ENCODE measurements around the gene CHCHD6. TPM values are rescaled to one million over a fixed set of nuclear protein-coding genes. Genes with fewer than 3 reads are reported as not detected.

The CHCHD6 gene
- total and polyA plus RNA-seq, 2 of the 4 experiments (the other 2 are of a cell fraction) = 18.8 to 28.9 TPM

DNA sequence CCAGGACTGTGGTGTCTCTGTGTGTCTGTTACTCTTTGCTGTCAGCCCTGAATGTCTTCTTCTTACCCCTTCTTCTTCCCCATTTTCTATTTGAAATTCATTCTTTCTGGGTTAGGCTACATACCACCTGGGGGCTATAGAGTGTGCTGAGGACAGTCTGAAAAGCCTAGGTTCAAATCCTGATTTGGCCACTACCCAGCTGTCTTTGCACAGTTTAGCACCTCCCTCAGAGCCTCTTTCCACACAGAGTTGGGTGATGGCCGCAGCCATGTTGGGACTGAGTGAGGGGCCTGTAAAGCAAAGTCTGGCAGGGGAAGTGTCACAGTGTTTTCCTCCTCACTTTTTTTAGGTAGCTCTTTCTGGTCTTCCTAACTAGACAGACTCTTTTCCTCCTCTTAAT is 113.7 kb downstream of the CHCHD6 start:
- WGBS, 2 experiments (ENCODE audit: extremely low coverage in 2 of 2, insufficient read length in 1 of 2) = no CpG with 5 or more reads among the region's 1 CpG

More for the DNA sequence above, 113.7 kb downstream of the CHCHD6 start:
- ATAC-seq (ENCODE audit: low read depth) (no peak), DNase-seq (no peak)
- Histone ChIP-seq H2BK120ac (ENCODE audit: low read depth, low read length) (no peak overlapping the region), H3K18ac (ENCODE audit: low read depth, low read length) (no peak overlapping the region), H3K4me1 (ENCODE audit: control insufficient read depth, insufficient read depth, low read length) (no peaks in the 10 kb centered on the region), H2AFZ (replicated peaks; ENCODE audit: low read length, poor library complexity) (no peak overlapping the region), H3K9me3 (ENCODE audit: control insufficient read depth, insufficient read depth, low read length) (no peaks in the 10 kb centered on the region), H3K4me2 (ENCODE audit: low read depth, low read length) (no peak overlapping the region), H3K4ac (ENCODE audit: low read depth, low read length) (no peak overlapping the region), H3K36me3 (ENCODE audit: control insufficient read depth, insufficient read depth, low read length) (no peaks in the 10 kb centered on the region), H3K14ac (replicated peaks; ENCODE audit: low read depth, low read length) (no peak overlapping the region), H2BK5ac (ENCODE audit: low read depth, low read length, poor library complexity, severe bottlenecking) (no peak overlapping the region), H3K56ac (ENCODE audit: extremely low read depth, insufficient read depth, low read length) (no peak overlapping the region), H3K23ac (ENCODE audit: low read depth, low read length) (no peak overlapping the region), H4K8ac (ENCODE audit: low read depth in 2 of 2, low read length in 2 of 2) (no peak overlapping the region), H3K79me1 (ENCODE audit: low read depth in 1 of 2, low read length in 2 of 2) (peaks cover 0 to 2% of the 10 kb centered on the region in 2 experiments; a peak in 2 of 4 replicates), H3K9me1 (ENCODE audit: insufficient read depth, low read length) (peaks cover 3% of the 10 kb centered on the region; the same call in 1 of the 2 replicates), H2BK20ac (ENCODE audit: low read depth, low read length) (no peak overlapping the region), H4K20me1 (ENCODE audit: insufficient read depth, low read length) (no peaks in the 10 kb centered on the region), H2AK5ac (ENCODE audit: low read depth, low read length) (no peak overlapping the region), H3K27me3 (ENCODE audit: control insufficient read depth, insufficient read depth, low read length) (no peaks in the 10 kb centered on the region), H2AK9ac (replicated peaks; ENCODE audit: low read depth, low read length, poor library complexity) (no peak overlapping the region), H2BK15ac (ENCODE audit: low read depth, low read length) (no peak overlapping the region), H4K91ac (ENCODE audit: insufficient read depth, low read depth, low read length) (no peak overlapping the region), H4K5ac (ENCODE audit: low read depth, low read length) (no peak overlapping the region), H3K9ac (ENCODE audit: low read depth, low read length) (no peak overlapping the region), H3K27ac (ENCODE audit: insufficient read depth, low read length) (no peak overlapping the region), H3K4me3 (ENCODE audit: insufficient read depth, low read depth, low read length) (no peak overlapping the region)
- ChIA-PET CTCF (interaction anchor here (1.1 kb wide), 1 partner anchor 10 kb away, joined by 3 read pairs; no protein-coding TSS in a partner anchor), POLR2A (ENCODE audit: unreplicated experiment) (no interaction called here)
- no TSS peak for BruUV-seq (replicated peaks)
- in situ Hi-C loops (cut with MboI; ENCODE audit: low sequenced_read_pairs) = no loop called here
- dilution Hi-C loops (cut with HindIII; ENCODE audit: low sequenced_read_pairs, unreplicated experiment) = no loop called here
- intact Hi-C loops (cut with micrococcal nuclease) = no loop called here
- TF ChIP-seq FOS (IDR thresholded peaks at IDR 0.05; ENCODE audit: low read depth, low read length) = no peak
- no peak for TF ChIP-seq POLR2A (IDR thresholded peaks at IDR 0.05; ENCODE audit: low read depth, low read length)
- TF ChIP-seq, protein P1, sequence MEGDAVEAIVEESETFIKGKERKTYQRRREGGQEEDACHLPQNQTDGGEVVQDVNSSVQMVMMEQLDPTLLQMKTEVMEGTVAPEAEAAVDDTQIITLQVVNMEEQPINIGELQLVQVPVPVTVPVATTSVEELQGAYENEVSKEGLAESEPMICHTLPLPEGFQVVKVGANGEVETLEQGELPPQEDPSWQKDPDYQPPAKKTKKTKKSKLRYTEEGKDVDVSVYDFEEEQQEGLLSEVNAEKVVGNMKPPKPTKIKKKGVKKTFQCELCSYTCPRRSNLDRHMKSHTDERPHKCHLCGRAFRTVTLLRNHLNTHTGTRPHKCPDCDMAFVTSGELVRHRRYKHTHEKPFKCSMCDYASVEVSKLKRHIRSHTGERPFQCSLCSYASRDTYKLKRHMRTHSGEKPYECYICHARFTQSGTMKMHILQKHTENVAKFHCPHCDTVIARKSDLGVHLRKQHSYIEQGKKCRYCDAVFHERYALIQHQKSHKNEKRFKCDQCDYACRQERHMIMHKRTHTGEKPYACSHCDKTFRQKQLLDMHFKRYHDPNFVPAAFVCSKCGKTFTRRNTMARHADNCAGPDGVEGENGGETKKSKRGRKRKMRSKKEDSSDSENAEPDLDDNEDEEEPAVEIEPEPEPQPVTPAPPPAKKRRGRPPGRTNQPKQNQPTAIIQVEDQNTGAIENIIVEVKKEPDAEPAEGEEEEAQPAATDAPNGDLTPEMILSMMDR (conservative IDR thresholded peaks at IDR 0.05; ENCODE audit: low read depth, low read length) = no peak
- TF ChIP-seq MXI1 (IDR thresholded peaks at IDR 0.05; ENCODE audit: borderline replicate concordance, low read depth, low read length) = no peak
- no peak for TF ChIP-seq MAZ (IDR thresholded peaks at IDR 0.05; ENCODE audit: borderline replicate concordance, low read depth, low read length)

All from IMR-90 (cell line).